ENCODE measurements around the gene DOCK9. TPM values are rescaled to one million over a fixed set of nuclear protein-coding genes. Genes with fewer than 3 reads are reported as not detected.

DOCK9 gene
- total and polyA plus RNA-seq, 9 of the 15 experiments (the other 6 are each of a cell fraction or from before 2014, with no cell fraction given): 3.5 to 25.3 (median 16.7) TPM

DNA sequence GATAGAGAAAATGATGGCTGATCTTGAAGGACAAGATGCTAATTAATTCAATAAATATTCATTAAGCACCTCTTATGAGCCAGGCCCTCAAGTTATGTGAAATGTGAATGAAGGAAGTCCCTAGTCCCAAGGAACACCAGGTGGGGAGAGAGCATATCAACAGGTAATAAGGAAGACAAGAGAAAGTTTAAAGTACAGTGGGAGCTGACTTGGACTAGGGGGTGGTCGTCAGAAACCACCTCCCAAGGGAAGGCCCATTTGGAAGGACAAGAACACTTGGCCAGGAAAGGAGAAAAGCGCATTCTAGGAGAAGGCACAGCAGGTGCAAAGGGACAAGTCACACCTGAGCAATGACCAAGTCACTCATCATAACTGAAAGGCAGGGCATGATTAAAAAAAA, 72.7 kb downstream of the DOCK9 start:
- Histone ChIP-seq H3K9me3 (replicated peaks; ENCODE audit: control insufficient read depth, insufficient read depth, low read depth, low read length) (no peaks in the 10 kb centered on the region), H3K9ac (ENCODE audit: insufficient read depth in 1 of 2, low read depth in 2 of 2, low read length in 2 of 2) (no peak overlapping the region), H3K36me3 (ENCODE audit: control insufficient read depth, insufficient read depth, low read length) (peaks cover 16% of the 10 kb centered on the region; the same call in 1 of the 3 replicates), H3K4me3 (no peak overlapping the region), H3K4me2 (ENCODE audit: insufficient read depth, low read length) (no peak overlapping the region), H3K9me1 (ENCODE audit: control insufficient read depth, insufficient read depth, low read length) (no peaks in the 10 kb centered on the region), H2AFZ (ENCODE audit: low read depth, low read length) (no peak overlapping the region), H3K4me1 (replicated peaks in 1 of 2; ENCODE audit: control insufficient read depth in 2 of 2, insufficient read depth in 2 of 2, low read length in 2 of 2) (no peaks in the 10 kb centered on the region), H4K20me1 (replicated peaks; ENCODE audit: control insufficient read depth, insufficient read depth, low read length) (no peaks in the 10 kb centered on the region), H3K27me3 (ENCODE audit: control insufficient read depth in 2 of 2, insufficient read depth in 2 of 2, low read length in 2 of 2) (no peaks in the 10 kb centered on the region), H3K27ac (ENCODE audit: extremely low read depth, low read depth, low read length) (no peak overlapping the region), H3K79me2 (ENCODE audit: control insufficient read depth, insufficient read depth, low read length) (no peaks in the 10 kb centered on the region)
- BruUV-seq (replicated peaks): no TSS peak
- TF ChIP-seq, protein P1, sequence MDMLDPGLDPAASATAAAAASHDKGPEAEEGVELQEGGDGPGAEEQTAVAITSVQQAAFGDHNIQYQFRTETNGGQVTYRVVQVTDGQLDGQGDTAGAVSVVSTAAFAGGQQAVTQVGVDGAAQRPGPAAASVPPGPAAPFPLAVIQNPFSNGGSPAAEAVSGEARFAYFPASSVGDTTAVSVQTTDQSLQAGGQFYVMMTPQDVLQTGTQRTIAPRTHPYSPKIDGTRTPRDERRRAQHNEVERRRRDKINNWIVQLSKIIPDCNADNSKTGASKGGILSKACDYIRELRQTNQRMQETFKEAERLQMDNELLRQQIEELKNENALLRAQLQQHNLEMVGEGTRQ (CRISPR knock-in tag; IDR thresholded peaks at IDR 0.05): no peak
- no peak for TF ChIP-seq ZNF766 (CRISPR knock-in tag; conservative IDR thresholded peaks at IDR 0.05)
- no peak for TF ChIP-seq EWSR1 (IDR thresholded peaks at IDR 0.05; ENCODE audit: borderline replicate concordance, low read depth, partially characterized antibody)
- TF ChIP-seq BRCA1 (IDR thresholded peaks at IDR 0.05): no peak
- TF ChIP-seq BRCA1 (CRISPR knock-in tag; IDR thresholded peaks at IDR 0.05): no peak
- no peak for TF ChIP-seq MTA1 (IDR thresholded peaks at IDR 0.05; ENCODE audit: borderline replicate concordance)
- TF ChIP-seq, protein P2, sequence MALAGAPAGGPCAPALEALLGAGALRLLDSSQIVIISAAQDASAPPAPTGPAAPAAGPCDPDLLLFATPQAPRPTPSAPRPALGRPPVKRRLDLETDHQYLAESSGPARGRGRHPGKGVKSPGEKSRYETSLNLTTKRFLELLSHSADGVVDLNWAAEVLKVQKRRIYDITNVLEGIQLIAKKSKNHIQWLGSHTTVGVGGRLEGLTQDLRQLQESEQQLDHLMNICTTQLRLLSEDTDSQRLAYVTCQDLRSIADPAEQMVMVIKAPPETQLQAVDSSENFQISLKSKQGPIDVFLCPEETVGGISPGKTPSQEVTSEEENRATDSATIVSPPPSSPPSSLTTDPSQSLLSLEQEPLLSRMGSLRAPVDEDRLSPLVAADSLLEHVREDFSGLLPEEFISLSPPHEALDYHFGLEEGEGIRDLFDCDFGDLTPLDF (CRISPR knock-in tag; IDR thresholded peaks at IDR 0.05): no peak
- ATAC-seq (no peak), DNase-seq (ENCODE audit: extremely low read depth in 1 of 4, low spot score in 3 of 4) (no peak), FAIRE-seq (no peak)
- POLR2A ChIA-PET: no interaction called here
- intact Hi-C loops (cut with micrococcal nuclease) (no loop called here), in situ Hi-C loops (cut with MboI) (no loop called here)
- CTCF ChIA-PET (ENCODE audit: low intra/inter-chr PET ratio): no interaction called here
- 58% methylated on average over 2 of the region's 2 CpGs for WGBS (ENCODE audit: insufficient coverage, low coverage, missing lambda C conversion rate)

Measured in K562 (cell line).